Measurements from ENCODE around the gene MAST4.

MAST4 gene

DNA sequence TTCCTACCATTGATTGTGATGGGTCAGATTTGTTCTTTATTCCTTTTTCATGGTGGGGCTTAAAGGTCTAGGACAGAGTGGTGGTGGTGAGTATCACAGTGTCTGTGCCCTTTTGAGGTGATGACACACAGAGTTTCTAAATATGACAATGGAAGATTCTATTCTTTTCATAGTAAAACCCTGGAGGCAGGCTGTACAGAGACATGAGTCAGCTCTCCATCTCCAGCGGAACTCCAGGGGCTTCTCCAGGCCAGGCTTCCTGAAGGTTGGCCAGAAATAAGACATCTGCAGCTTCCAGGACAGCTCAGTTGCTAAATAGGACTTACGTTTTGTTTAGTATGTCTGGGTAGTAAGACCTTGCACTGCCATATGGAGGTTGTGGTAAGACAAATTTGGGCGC, 370.9 kb downstream of the MAST4 start:
- no peaks in the 10 kb centered on the region for H3K79me2 ChIP-seq (ENCODE audit: low read length)
- no peak overlapping the region for H2AFZ ChIP-seq (ENCODE audit: low read depth, low read length)
- no peak overlapping the region for H3K4me2 ChIP-seq (ENCODE audit: low read length)
- no peaks in the 10 kb centered on the region for H4K20me1 ChIP-seq (ENCODE audit: insufficient read depth, low read length)
- no peaks in the 10 kb centered on the region for H3K4me1 ChIP-seq (ENCODE audit: low read length)
- H3K9ac ChIP-seq (ENCODE audit: low read length): no peak overlapping the region
- no peaks in the 10 kb centered on the region for H3K9me3 ChIP-seq (ENCODE audit: insufficient read depth, low read length)
- H3K36me3 ChIP-seq (replicated peaks; ENCODE audit: low read depth, low read length): no peaks in the 10 kb centered on the region
- TF ChIP-seq EZH2phosphoT487 (IDR thresholded peaks at IDR 0.05; ENCODE audit: low read depth): no peak
- TF ChIP-seq, protein P1, sequence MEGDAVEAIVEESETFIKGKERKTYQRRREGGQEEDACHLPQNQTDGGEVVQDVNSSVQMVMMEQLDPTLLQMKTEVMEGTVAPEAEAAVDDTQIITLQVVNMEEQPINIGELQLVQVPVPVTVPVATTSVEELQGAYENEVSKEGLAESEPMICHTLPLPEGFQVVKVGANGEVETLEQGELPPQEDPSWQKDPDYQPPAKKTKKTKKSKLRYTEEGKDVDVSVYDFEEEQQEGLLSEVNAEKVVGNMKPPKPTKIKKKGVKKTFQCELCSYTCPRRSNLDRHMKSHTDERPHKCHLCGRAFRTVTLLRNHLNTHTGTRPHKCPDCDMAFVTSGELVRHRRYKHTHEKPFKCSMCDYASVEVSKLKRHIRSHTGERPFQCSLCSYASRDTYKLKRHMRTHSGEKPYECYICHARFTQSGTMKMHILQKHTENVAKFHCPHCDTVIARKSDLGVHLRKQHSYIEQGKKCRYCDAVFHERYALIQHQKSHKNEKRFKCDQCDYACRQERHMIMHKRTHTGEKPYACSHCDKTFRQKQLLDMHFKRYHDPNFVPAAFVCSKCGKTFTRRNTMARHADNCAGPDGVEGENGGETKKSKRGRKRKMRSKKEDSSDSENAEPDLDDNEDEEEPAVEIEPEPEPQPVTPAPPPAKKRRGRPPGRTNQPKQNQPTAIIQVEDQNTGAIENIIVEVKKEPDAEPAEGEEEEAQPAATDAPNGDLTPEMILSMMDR (IDR thresholded peaks at IDR 0.05; ENCODE audit: low read depth, low read length): no peak
- peaks cover under 1% of the 10 kb centered on the region; the same call in 1 of the 2 replicates for H3K27me3 ChIP-seq (ENCODE audit: low read depth, low read length)
- H3K27ac ChIP-seq (ENCODE audit: low read length): no peak overlapping the region
- no peak overlapping the region for H3K4me3 ChIP-seq (ENCODE audit: low read length)

DNA sequence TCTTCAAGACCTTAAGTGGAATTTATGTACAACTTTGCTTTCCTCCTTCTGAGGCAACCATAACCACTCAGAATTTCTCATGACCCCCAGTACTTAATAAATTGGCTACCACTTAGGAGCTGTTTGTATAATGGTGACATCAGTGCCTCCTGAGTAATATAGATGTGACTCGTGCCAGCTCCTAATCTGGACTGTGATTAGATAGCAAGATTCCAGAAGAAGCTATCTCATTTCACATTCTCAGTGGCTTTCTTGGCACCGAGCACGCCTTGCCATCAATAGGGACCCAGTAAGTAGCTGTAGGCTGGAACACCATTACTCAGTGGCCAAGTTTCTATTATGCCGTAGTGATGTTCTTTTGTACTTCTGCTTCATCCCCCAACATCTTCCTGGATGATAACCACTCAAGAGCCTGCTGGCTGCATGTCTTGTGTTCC, 371.7 kb downstream of the MAST4 start:
- Histone ChIP-seq H3K36me3 (replicated peaks; ENCODE audit: low read depth, low read length) (no peaks in the 10 kb centered on the region), H3K4me2 (ENCODE audit: low read length) (no peak overlapping the region), H2AFZ (ENCODE audit: low read depth, low read length) (no peak overlapping the region), H4K20me1 (ENCODE audit: insufficient read depth, low read length) (no peaks in the 10 kb centered on the region), H3K9me3 (ENCODE audit: insufficient read depth, low read length) (no peaks in the 10 kb centered on the region), H3K4me3 (ENCODE audit: low read length) (no peak overlapping the region), H3K4me1 (ENCODE audit: low read length) (no peaks in the 10 kb centered on the region), H3K9ac (ENCODE audit: low read length) (no peak overlapping the region), H3K27ac (ENCODE audit: low read length) (no peak overlapping the region), H3K79me2 (ENCODE audit: low read length) (no peaks in the 10 kb centered on the region), H3K27me3 (ENCODE audit: low read depth, low read length) (no peaks in the 10 kb centered on the region; the same call in 1 of the 2 replicates)
- TF ChIP-seq, protein P1 (IDR thresholded peaks at IDR 0.05; ENCODE audit: low read depth, low read length): no peak
- no peak for TF ChIP-seq EZH2phosphoT487 (IDR thresholded peaks at IDR 0.05; ENCODE audit: low read depth)

DNA sequence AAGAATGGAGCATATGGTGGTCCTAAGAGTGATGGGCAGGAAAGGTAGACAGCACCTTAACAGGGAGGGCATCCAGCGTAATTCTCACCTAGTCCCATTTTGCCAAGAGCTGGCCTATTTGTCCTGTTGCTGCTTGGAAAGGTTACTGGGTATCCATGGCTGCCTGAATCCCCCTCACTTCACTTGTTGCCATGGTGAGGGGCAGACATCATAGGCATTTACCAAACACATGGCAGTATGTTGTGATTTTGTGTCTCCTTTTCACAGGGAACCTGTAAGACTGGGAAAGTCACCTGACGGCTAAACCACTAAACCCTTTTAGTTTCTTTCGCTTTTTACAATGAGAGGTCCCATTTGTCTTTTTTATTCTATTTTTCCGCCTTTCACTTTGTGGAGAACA, 373.3 kb downstream of the MAST4 start:
- H3K9me3 ChIP-seq (ENCODE audit: insufficient read depth, low read length): no peaks in the 10 kb centered on the region
- no peak for TF ChIP-seq EZH2phosphoT487 (IDR thresholded peaks at IDR 0.05; ENCODE audit: low read depth)
- TF ChIP-seq, protein P1 (IDR thresholded peaks at IDR 0.05; ENCODE audit: low read depth, low read length): no peak
- no peak overlapping the region for H3K9ac ChIP-seq (ENCODE audit: low read length)
- no peak overlapping the region for H3K4me3 ChIP-seq (ENCODE audit: low read length)
- no peak overlapping the region for H2AFZ ChIP-seq (ENCODE audit: low read depth, low read length)
- H4K20me1 ChIP-seq (ENCODE audit: insufficient read depth, low read length): no peaks in the 10 kb centered on the region
- no peak overlapping the region for H3K27ac ChIP-seq (ENCODE audit: low read length)
- H3K4me2 ChIP-seq (ENCODE audit: low read length): no peak overlapping the region
- H3K36me3 ChIP-seq (replicated peaks; ENCODE audit: low read depth, low read length): no peaks in the 10 kb centered on the region
- H3K79me2 ChIP-seq (ENCODE audit: low read length): no peaks in the 10 kb centered on the region
- no peaks in the 10 kb centered on the region for H3K4me1 ChIP-seq (ENCODE audit: low read length)
- H3K27me3 ChIP-seq (ENCODE audit: low read depth, low read length): no peaks in the 10 kb centered on the region; the same call in 1 of the 2 replicates

DNA sequence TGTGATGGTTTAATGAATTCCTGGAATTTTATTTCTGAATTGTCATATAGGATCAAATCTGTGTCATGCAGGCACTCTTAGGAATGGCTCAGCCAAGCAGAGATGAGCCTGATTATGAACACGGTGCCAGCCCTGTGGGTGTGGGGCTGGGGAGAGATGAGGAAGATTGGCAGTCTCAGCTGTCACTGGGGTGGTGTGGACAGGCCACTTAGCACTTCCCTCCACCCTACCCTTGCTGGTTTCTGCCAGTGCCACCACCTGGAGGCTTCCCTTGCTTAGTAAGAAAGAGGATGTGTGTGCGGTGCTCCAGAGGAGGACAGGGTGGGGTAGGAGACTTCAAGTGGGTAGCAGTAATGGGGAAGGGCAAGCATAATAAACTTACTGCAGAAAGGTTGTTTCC, 373.8 kb downstream of the MAST4 start:
- H3K36me3 ChIP-seq (replicated peaks; ENCODE audit: low read depth, low read length): no peaks in the 10 kb centered on the region

More for the DNA sequence above, 373.8 kb downstream of the MAST4 start:
- Histone ChIP-seq H4K20me1 (ENCODE audit: insufficient read depth, low read length) (no peaks in the 10 kb centered on the region), H3K4me1 (ENCODE audit: low read length) (no peaks in the 10 kb centered on the region), H3K9ac (ENCODE audit: low read length) (no peak overlapping the region), H3K27ac (ENCODE audit: low read length) (no peak overlapping the region), H3K9me3 (ENCODE audit: insufficient read depth, low read length) (no peaks in the 10 kb centered on the region), H3K27me3 (ENCODE audit: low read depth, low read length) (no peaks in the 10 kb centered on the region; the same call in 1 of the 2 replicates), H3K4me2 (ENCODE audit: low read length) (no peak overlapping the region), H3K4me3 (ENCODE audit: low read length) (no peak overlapping the region), H3K79me2 (ENCODE audit: low read length) (no peaks in the 10 kb centered on the region), H2AFZ (ENCODE audit: low read depth, low read length) (no peak overlapping the region)
- no peak for TF ChIP-seq EZH2phosphoT487 (IDR thresholded peaks at IDR 0.05; ENCODE audit: low read depth)
- TF ChIP-seq, protein P1 (IDR thresholded peaks at IDR 0.05; ENCODE audit: low read depth, low read length): no peak

Measured in OCI-LY3 (cell line).